PFSK-1 (cell line): ENCODE results near the gene ZNF343. TPM values are rescaled to one million over a fixed set of nuclear protein-coding genes. Genes with fewer than 3 reads are reported as not detected.

Experiments used
- FOXP2 ChIP-seq: optimal IDR thresholded peaks from 2 replicates; pipeline ENCODE3; 2011; ENCODE audit warnings: borderline replicate concordance, control low read depth, inconsistent platforms; ENCODE audit not compliant: insufficient read depth; ENCODE audit errors: extremely low read length, extremely low read depth
- POLR2AphosphoS5 ChIP-seq: IDR thresholded peaks from 2 replicates; pipeline ENCODE4 v1.6.1; 2012; ENCODE audit warnings: low read depth, mild to moderate bottlenecking, control low read depth, low read length, moderate library complexity
- SIN3A ChIP-seq: IDR thresholded peaks from 2 replicates; pipeline ENCODE4 v1.6.1; 2012; ENCODE audit warnings: mild to moderate bottlenecking, low read length, moderate library complexity, borderline replicate concordance; ENCODE audit not compliant: insufficient read depth
- TAF1 ChIP-seq: IDR thresholded peaks from 2 replicates; pipeline ENCODE4 v1.6.1; 2012; ENCODE audit warnings: low read length, control low read depth, borderline replicate concordance; ENCODE audit not compliant: insufficient read depth
- polyA plus RNA-seq: library from polyadenylated mRNA; unstranded; fragments of >200 nt; gene quantifications from one replicate; pipeline ENCODE4 v1.2.1, GENCODE V29; 2012; ENCODE audit warnings: low read depth, missing spikeins; ENCODE audit not compliant: insufficient read length
- TF ChIP-seq, protein P1 (sequence below), 2 experiments: IDR thresholded peaks; 2 replicates each; pipeline versions ENCODE4 v1.6.1 to v1.8.0; 2011 to 2012; ENCODE audit warnings: low read depth in 2 of 2, low read length in 2 of 2, control low read depth in 1 of 2, inconsistent platforms in 1 of 2, mild to moderate bottlenecking in 1 of 2, moderate library complexity in 1 of 2; ENCODE audit not compliant: insufficient read depth in 1 of 2

The ZNF343 gene
- polyA plus RNA-seq, result 5.4 TPM

DNA sequence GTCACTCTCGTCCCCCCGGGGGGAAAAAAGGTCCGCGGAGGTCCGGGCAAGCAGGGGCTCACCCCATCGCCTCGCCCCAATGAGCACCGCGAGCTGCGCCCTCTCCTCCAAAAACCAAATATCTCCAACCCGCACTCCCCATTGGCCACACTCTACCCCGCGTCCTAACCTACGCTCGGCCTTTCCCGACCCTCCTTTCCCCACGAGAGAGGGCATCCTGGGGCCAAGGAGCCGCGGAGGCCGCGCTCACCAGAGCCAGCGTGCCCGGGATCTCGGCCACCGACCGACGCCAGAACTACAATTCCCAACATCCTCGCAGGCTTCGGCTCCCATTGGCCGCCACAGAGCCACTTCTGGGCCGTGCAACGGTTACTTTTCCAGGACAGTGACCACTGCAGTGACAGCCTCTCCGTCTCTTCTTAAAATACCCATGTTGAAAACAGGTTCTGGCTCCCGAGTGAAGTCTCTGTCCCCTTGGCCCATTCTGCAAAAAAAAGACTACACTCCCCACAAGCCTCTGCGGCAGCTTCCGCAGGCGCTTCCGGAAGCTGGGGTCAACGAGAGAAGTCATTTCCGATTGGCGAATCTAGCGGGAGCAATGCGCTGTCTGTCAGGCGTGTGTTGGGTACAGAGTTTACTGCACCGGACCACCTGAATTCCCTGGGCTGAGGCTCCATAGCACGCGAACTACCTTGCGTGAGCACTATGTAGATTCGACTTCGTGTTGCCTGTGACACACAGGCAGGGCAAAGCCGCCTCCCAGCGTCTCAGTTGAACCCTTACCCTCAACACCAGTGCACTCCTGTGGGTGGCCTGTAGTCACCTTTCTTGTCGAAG is at the start of gene ZNF343:
Gene ZNF343 (minus strand): TSS at position 285 of the 837 bp plus-strand sequence. CDS start 15,020 bp downstream, outside the sequence.
- no peak for TF ChIP-seq FOXP2
- TF ChIP-seq, protein P1, sequence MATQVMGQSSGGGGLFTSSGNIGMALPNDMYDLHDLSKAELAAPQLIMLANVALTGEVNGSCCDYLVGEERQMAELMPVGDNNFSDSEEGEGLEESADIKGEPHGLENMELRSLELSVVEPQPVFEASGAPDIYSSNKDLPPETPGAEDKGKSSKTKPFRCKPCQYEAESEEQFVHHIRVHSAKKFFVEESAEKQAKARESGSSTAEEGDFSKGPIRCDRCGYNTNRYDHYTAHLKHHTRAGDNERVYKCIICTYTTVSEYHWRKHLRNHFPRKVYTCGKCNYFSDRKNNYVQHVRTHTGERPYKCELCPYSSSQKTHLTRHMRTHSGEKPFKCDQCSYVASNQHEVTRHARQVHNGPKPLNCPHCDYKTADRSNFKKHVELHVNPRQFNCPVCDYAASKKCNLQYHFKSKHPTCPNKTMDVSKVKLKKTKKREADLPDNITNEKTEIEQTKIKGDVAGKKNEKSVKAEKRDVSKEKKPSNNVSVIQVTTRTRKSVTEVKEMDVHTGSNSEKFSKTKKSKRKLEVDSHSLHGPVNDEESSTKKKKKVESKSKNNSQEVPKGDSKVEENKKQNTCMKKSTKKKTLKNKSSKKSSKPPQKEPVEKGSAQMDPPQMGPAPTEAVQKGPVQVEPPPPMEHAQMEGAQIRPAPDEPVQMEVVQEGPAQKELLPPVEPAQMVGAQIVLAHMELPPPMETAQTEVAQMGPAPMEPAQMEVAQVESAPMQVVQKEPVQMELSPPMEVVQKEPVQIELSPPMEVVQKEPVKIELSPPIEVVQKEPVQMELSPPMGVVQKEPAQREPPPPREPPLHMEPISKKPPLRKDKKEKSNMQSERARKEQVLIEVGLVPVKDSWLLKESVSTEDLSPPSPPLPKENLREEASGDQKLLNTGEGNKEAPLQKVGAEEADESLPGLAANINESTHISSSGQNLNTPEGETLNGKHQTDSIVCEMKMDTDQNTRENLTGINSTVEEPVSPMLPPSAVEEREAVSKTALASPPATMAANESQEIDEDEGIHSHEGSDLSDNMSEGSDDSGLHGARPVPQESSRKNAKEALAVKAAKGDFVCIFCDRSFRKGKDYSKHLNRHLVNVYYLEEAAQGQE (IDR thresholded peaks at IDR 0.05; ENCODE audit: insufficient read depth in 1 of 2, low read depth in 2 of 2, low read length in 2 of 2), result no peak
- peak; percentile 84; the same call in 1 of the 2 replicates for TF ChIP-seq TAF1
- peak; percentile 86; the same call in 1 of the 2 replicates for TF ChIP-seq POLR2AphosphoS5
- TF ChIP-seq SIN3A, result no peak

- TF ChIP-seq SIN3A (no peak), FOXP2 (no peak), TAF1 (no peak), POLR2AphosphoS5 (no peak)
- TF ChIP-seq, protein P1 (IDR thresholded peaks at IDR 0.05; ENCODE audit: insufficient read depth in 1 of 2, low read depth in 2 of 2, low read length in 2 of 2), result no peak
These were observed 49.3 kb upstream of the ZNF343 start for GRCh38 chr20:2557873-2558580.

DNA sequence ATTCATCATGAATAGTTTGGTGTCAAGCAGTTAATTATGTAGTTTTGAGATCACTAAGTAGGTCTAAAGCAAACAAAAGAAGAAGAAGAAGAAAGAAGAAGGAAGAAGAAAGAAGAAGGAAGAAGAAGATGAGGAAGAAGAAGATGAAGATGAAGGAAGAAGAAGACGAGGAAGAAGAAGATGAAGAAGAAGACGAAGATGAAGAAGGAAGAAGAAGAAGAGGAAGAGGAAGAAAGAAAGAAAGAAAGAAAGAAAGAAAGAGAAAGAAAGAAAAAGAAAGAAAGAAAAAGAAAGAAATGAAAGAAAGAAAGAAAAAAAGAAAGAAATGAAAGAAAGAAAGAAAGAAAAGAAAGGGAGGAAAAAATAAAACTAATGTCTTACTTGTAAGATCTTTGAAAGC is 36.9 kb upstream of the ZNF343 start:
- TF ChIP-seq FOXP2 (no peak), SIN3A (no peak), POLR2AphosphoS5 (no peak), TAF1 (no peak)
- TF ChIP-seq, protein P1 (IDR thresholded peaks at IDR 0.05; ENCODE audit: insufficient read depth in 1 of 2, low read depth in 2 of 2, low read length in 2 of 2), result no peak

GRCh38 chr20:2544211-2544610 is 35.5 kb upstream of the ZNF343 start:
- TF ChIP-seq FOXP2, result no peak
- no peak for TF ChIP-seq TAF1
- TF ChIP-seq, protein P1 (IDR thresholded peaks at IDR 0.05; ENCODE audit: insufficient read depth in 1 of 2, low read depth in 2 of 2, low read length in 2 of 2), result no peak
- no peak for TF ChIP-seq POLR2AphosphoS5
- no peak for TF ChIP-seq SIN3A
